LNCaP clone FGC (cell line): ENCODE results near the gene GSTO1.

Experiments used
- DNase-seq: peaks from one replicate; pipeline ENCODE4 v3.0.0-alpha.2; 2011; ENCODE audit warnings: low read depth
- H3K4me3 ChIP-seq: 2 replicates; pipeline ENCODE4 v1.5.1; 2011; ENCODE audit warnings: mild to moderate bottlenecking, low read depth, low read length, control low read depth
- CTCF ChIP-seq: IDR thresholded peaks from 2 replicates; pipeline ENCODE4 v1.5.1; 2012; ENCODE audit warnings: mild to moderate bottlenecking; ENCODE audit not compliant: control insufficient read depth, insufficient read depth; ENCODE audit errors: extremely low read depth

The GSTO1 gene

GRCh38 chr10:104281694-104282093, 27.0 kb downstream of the GSTO1 start:
- no peak for DNase-seq
- no peak for TF ChIP-seq CTCF

GRCh38 chr10:104284846-104285245, 30.2 kb downstream of the GSTO1 start:
- no peak for TF ChIP-seq CTCF
- no peak for DNase-seq
- H3K4me3 ChIP-seq: no peak overlapping the region

More at GRCh38 chr10:104281694-104282093, 27.0 kb downstream of the GSTO1 start:
- no peak overlapping the region for H3K4me3 ChIP-seq

- TF ChIP-seq CTCF: no peak
- no peak overlapping the region for H3K4me3 ChIP-seq
- DNase-seq: no peak
Observed at GRCh38 chr10:104286939-104287338, 32.2 kb downstream of the GSTO1 start.

- no peak for TF ChIP-seq CTCF
- no peak overlapping the region for H3K4me3 ChIP-seq
- DNase-seq: peak; percentile 90
Observed at GRCh38 chr10:104288355-104288754, 33.7 kb downstream of the GSTO1 start.

GRCh38 chr10:104291439-104291951, 36.8 kb downstream of the GSTO1 start:
- H3K4me3 ChIP-seq: no peak overlapping the region
- peak; percentile 99 for TF ChIP-seq CTCF
- DNase-seq: peak; percentile 35

- DNase-seq: no peak
- H3K4me3 ChIP-seq: no peak overlapping the region
- TF ChIP-seq CTCF: no peak
Observed at GRCh38 chr10:104293011-104293410, 38.3 kb downstream of the GSTO1 start.

- no peak for DNase-seq
- no peak for TF ChIP-seq CTCF
- H3K4me3 ChIP-seq: no peak overlapping the region
Observed at GRCh38 chr10:104293781-104294321, 39.2 kb downstream of the GSTO1 start.
